ENCODE measurements around the gene KCTD5. TPM values are rescaled to one million over a fixed set of nuclear protein-coding genes. Genes with fewer than 3 reads are reported as not detected.
"Not testable (repeated sequence)": the region's sequence is repeated elsewhere in the genome, so short reads cannot be mapped to it uniquely, and the experiment has no call there.

Gene KCTD5
- total RNA-seq, 1 experiment from 2014 or later: 49.4 TPM

DNA sequence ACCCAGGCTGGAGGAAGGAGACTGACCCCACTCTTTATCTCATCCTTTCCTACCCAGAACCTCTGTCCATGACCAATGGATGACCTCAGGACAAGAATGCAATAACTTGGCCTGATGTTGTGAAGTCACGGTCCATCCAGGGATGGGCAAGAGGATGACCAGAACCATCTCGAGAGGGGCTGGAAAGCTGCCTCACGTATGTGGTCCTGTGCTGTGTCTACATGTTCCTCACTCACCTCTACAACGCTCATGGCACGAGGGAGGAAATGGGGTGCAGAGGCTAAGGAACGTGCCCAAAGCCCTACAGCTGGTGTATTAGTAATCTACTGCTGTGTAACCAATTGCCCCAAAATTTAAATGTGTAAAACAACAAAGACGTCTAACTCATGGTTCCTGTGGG is 7.3 kb upstream of the KCTD5 start:
- peaks cover 6% of the 10 kb centered on the region for H3K36me3 Mint-ChIP-seq (ENCODE audit: insufficient read depth, unreplicated experiment)
- H3K27ac Mint-ChIP-seq (ENCODE audit: low read depth, unreplicated experiment): no peak overlapping the region
- BruUV-seq (replicated peaks): no TSS peak
- no peak overlapping the region for H3K4me3 Mint-ChIP-seq (ENCODE audit: unreplicated experiment)
- ChIA-PET CTCF (interaction anchor here (0.6 to 0.7 kb wide), 3 partner anchors 79 to 433 kb away, joined by 3 read pairs; no protein-coding TSS in a partner anchor), POLR2A (interaction anchor here (0.5 kb wide), 1 partner anchor 347 kb away, joined by 3 read pairs; no protein-coding TSS in a partner anchor)
- DNase-seq (ENCODE audit: unreplicated experiment): no peak
- H3K4me1 Mint-ChIP-seq (ENCODE audit: insufficient read depth, unreplicated experiment): peaks cover 14% of the 10 kb centered on the region
- intact Hi-C loops (cut with micrococcal nuclease): no loop called here
- TF ChIP-seq, protein P1, sequence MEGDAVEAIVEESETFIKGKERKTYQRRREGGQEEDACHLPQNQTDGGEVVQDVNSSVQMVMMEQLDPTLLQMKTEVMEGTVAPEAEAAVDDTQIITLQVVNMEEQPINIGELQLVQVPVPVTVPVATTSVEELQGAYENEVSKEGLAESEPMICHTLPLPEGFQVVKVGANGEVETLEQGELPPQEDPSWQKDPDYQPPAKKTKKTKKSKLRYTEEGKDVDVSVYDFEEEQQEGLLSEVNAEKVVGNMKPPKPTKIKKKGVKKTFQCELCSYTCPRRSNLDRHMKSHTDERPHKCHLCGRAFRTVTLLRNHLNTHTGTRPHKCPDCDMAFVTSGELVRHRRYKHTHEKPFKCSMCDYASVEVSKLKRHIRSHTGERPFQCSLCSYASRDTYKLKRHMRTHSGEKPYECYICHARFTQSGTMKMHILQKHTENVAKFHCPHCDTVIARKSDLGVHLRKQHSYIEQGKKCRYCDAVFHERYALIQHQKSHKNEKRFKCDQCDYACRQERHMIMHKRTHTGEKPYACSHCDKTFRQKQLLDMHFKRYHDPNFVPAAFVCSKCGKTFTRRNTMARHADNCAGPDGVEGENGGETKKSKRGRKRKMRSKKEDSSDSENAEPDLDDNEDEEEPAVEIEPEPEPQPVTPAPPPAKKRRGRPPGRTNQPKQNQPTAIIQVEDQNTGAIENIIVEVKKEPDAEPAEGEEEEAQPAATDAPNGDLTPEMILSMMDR (IDR thresholded peaks at IDR 0.05; ENCODE audit: unreplicated experiment): no peak
- no peaks in the 10 kb centered on the region for H3K9me3 Mint-ChIP-seq (ENCODE audit: unreplicated experiment)
- H3K27me3 Mint-ChIP-seq (ENCODE audit: insufficient read depth, unreplicated experiment): no peaks in the 10 kb centered on the region

DNA sequence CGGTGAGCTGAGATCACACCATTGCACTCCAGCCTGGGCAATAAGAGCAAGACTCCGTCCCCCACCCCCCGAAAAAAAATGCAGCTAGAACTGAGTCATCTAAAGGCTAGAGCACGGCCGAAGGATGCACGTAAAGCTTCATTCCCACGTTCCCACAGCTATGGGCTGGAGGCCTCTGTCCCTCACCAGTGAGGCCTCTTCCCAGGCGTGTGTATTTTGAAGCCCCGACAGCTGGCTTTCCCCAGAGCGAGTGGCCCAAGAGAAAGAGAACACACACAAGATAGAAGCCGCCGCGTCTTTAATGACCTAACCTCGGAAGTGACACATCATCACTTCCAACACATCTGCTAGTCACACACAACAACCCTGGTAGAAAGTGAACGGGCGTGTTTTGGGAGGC is 6.6 kb upstream of the KCTD5 start:
- no peaks in the 10 kb centered on the region for H3K27me3 Mint-ChIP-seq (ENCODE audit: insufficient read depth, unreplicated experiment)
- DNase-seq (ENCODE audit: unreplicated experiment): peak; percentile 23
- no peaks in the 10 kb centered on the region for H3K9me3 Mint-ChIP-seq (ENCODE audit: unreplicated experiment)
- TF ChIP-seq, protein P1 (IDR thresholded peaks at IDR 0.05; ENCODE audit: unreplicated experiment): no peak
- CTCF ChIA-PET: interaction anchor here (0.6 kb wide), 1 partner anchor 173 kb away, joined by 5 read pairs; no protein-coding TSS in a partner anchor
- peaks cover 13% of the 10 kb centered on the region for H3K36me3 Mint-ChIP-seq (ENCODE audit: insufficient read depth, unreplicated experiment)
- peaks cover 8% of the 10 kb centered on the region for H3K4me1 Mint-ChIP-seq (ENCODE audit: insufficient read depth, unreplicated experiment)
- no peak overlapping the region for H3K4me3 Mint-ChIP-seq (ENCODE audit: unreplicated experiment)
- BruUV-seq (replicated peaks): no TSS peak
- H3K27ac Mint-ChIP-seq (ENCODE audit: low read depth, unreplicated experiment): no peak overlapping the region
- intact Hi-C loops (cut with micrococcal nuclease): no loop called here
- POLR2A ChIA-PET: interaction anchor here (1.0 kb wide), 1 partner anchor 78 kb away, joined by 3 read pairs; no protein-coding TSS in a partner anchor

DNA sequence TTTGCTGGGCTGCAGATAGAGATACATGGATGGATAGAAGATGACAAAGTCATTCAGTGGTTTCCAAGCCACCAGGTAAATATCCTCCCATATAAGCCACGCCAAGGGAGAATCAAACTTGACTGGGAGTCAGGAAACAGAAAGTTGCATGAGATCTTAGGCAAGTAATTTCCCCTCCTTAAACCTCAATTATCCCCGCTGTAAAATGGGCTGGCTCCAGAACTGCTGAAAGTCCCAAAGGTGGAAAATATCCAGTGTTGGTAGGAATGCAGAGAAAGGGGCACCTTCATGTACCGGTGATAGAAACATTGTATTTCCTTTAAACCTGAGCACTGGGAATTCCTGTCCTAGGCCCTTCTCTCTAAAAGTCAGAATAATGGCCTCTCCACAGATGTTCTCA is 5.4 kb upstream of the KCTD5 start:
- H3K27me3 Mint-ChIP-seq (ENCODE audit: insufficient read depth, unreplicated experiment); BruUV-seq (replicated peaks); H3K27ac Mint-ChIP-seq (ENCODE audit: low read depth, unreplicated experiment); H3K4me3 Mint-ChIP-seq (ENCODE audit: unreplicated experiment); H3K9me3 Mint-ChIP-seq (ENCODE audit: unreplicated experiment); CTCF ChIA-PET; DNase-seq (ENCODE audit: unreplicated experiment); intact Hi-C loops (cut with micrococcal nuclease); H3K4me1 Mint-ChIP-seq (ENCODE audit: insufficient read depth, unreplicated experiment); POLR2A ChIA-PET: not testable (repeated sequence)
- peaks cover 14% of the 10 kb centered on the region for H3K36me3 Mint-ChIP-seq (ENCODE audit: insufficient read depth, unreplicated experiment)

DNA sequence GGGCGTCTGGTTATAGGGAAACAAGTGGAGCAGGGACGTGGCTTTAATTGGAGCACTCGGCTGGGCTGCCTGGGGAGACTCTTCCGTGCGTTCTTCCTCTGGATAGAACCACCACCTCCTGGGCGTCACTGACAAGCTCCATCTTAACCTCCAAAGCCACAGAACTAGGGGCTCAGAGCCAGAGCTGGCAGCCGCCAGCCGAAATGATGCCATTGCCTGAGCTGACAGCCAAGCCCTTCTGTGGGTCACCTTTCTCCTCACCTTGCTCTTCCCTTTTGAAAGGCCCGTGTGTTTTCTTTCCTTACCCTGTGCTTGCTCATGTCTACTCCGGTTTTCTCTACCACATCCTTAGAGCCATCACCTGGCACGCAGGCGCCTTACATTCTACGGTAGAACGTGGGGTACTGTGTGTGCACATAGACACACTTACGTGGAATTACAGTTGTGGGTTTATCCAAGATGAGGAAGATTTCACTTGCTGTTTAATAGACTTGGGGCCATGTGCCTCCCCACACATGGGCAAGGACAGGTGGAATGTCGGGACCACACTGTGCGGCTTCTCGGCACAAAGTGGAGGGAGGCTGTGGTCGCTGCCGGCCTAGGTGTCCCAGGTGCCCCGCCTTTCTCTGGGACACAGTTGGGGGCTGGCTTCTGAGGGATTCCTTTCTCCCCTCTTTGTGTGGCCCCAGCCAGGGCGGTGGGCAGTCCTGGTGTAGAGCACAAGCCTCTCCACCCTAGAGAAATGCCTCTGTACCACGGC is 3.9 kb upstream of the KCTD5 start:
- peaks cover 14% of the 10 kb centered on the region for H3K36me3 Mint-ChIP-seq (ENCODE audit: insufficient read depth, unreplicated experiment)
- H3K27me3 Mint-ChIP-seq (ENCODE audit: insufficient read depth, unreplicated experiment); DNase-seq (ENCODE audit: unreplicated experiment); H3K27ac Mint-ChIP-seq (ENCODE audit: low read depth, unreplicated experiment); POLR2A ChIA-PET; intact Hi-C loops (cut with micrococcal nuclease); H3K9me3 Mint-ChIP-seq (ENCODE audit: unreplicated experiment); H3K4me3 Mint-ChIP-seq (ENCODE audit: unreplicated experiment); BruUV-seq (replicated peaks); H3K4me1 Mint-ChIP-seq (ENCODE audit: insufficient read depth, unreplicated experiment); CTCF ChIA-PET: not testable (repeated sequence)

DNA sequence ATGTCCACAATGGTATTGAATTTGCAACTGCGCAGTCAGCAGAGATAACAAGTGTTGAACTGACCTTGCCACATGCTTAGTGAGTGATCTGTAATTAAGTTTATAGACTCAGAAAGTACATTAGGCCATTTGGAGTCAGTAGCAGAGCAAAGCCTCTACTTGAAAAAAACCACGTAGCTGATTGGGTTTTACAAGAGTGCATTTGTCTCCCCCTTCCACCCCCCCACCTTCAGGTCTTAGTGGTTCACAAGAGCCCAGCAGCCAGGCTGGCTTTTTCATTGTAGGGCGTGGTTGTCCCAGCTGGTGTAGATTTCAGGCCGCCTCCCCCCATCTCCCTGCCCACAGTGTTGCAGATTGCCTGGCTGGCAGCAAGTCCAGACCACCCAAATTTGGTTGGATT is 2.4 kb upstream of the KCTD5 start:
- POLR2A ChIA-PET: interaction anchor here (0.7 kb wide), 1 partner anchor 18 kb away, joined by 3 read pairs; no protein-coding TSS in a partner anchor
- not testable (repeated sequence) for H3K27me3 Mint-ChIP-seq (ENCODE audit: insufficient read depth, unreplicated experiment)

DNA sequence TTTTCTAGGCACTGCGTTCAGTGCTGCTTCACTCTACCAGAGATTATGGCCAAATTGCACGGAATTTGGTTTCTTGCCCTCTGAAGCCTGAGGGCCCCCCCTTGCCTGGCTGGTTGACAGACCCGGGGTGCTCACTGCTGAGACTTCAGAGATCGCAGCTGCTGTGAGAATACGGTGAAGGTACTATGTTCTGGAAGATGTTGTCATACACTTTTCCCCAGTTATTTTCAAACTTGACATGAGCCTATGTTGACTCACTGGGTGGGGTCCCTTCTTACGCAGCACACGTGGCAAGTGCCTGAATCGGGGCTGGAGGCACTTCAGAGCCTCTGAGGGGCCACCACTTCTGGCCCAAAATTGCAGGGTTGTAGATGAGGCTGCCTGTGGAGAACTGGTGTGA is 2.0 kb upstream of the KCTD5 start:
- POLR2A ChIA-PET: interaction anchor here (0.7 to 2.9 kb wide), 2 partner anchors 18 to 73 kb away, joined by 3 to 24 read pairs; partner anchors contain the start of gene SRRM2
- H3K27me3 Mint-ChIP-seq (ENCODE audit: insufficient read depth, unreplicated experiment); H3K4me1 Mint-ChIP-seq (ENCODE audit: insufficient read depth, unreplicated experiment); H3K9me3 Mint-ChIP-seq (ENCODE audit: unreplicated experiment); CTCF ChIA-PET; intact Hi-C loops (cut with micrococcal nuclease); DNase-seq (ENCODE audit: unreplicated experiment); H3K27ac Mint-ChIP-seq (ENCODE audit: low read depth, unreplicated experiment); BruUV-seq (replicated peaks): not testable (repeated sequence)
- Mint-ChIP-seq H3K36me3 (ENCODE audit: insufficient read depth, unreplicated experiment) (peaks cover 14% of the 10 kb centered on the region), H3K4me3 (ENCODE audit: unreplicated experiment) (peak overlapping the region; percentile 38)

More for the DNA sequence above, 2.4 kb upstream of the KCTD5 start:
- H3K27ac Mint-ChIP-seq (ENCODE audit: low read depth, unreplicated experiment); CTCF ChIA-PET; H3K4me1 Mint-ChIP-seq (ENCODE audit: insufficient read depth, unreplicated experiment); BruUV-seq (replicated peaks); H3K9me3 Mint-ChIP-seq (ENCODE audit: unreplicated experiment); intact Hi-C loops (cut with micrococcal nuclease); DNase-seq (ENCODE audit: unreplicated experiment); H3K4me3 Mint-ChIP-seq (ENCODE audit: unreplicated experiment): not testable (repeated sequence)
- H3K36me3 Mint-ChIP-seq (ENCODE audit: insufficient read depth, unreplicated experiment): peaks cover 14% of the 10 kb centered on the region

DNA sequence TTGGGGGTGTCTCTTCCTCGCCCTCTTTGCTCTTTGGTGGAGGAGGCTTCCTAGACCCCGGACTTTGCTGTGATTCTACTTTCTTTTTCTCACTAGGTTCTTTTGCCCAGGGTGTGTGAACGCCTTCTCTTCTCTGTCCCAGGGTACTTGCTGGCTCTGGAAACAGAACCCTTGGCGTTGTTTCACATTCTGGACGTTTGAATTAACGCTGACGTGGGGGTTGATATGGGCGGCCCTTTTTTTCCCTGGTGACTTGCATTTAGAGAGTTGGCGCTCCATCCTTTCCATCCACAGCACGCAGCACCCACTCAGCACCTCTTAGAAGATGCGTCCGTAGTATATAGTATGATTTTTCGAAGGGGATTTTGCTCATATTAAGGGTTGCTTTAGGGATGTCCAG is 718 bp downstream of the KCTD5 start:
- intact Hi-C loops (cut with micrococcal nuclease); H3K9me3 Mint-ChIP-seq (ENCODE audit: unreplicated experiment); H3K36me3 Mint-ChIP-seq (ENCODE audit: insufficient read depth, unreplicated experiment); CTCF ChIA-PET; BruUV-seq (replicated peaks); H3K27me3 Mint-ChIP-seq (ENCODE audit: insufficient read depth, unreplicated experiment); H3K4me1 Mint-ChIP-seq (ENCODE audit: insufficient read depth, unreplicated experiment): not testable (repeated sequence)
- H3K4me3 Mint-ChIP-seq (ENCODE audit: unreplicated experiment): peak overlapping the region; percentile 96
- peak; percentile 7 for DNase-seq (ENCODE audit: unreplicated experiment)
- POLR2A ChIA-PET: interaction anchor here (1.0 to 2.9 kb wide), 9 partner anchors 10 to 244 kb away, joined by 3 to 24 read pairs (median 4); partner anchors contain the start of genes AMDHD2, ELOB and SRRM2
- peak overlapping the region; percentile 97 for H3K27ac Mint-ChIP-seq (ENCODE audit: low read depth, unreplicated experiment)

DNA sequence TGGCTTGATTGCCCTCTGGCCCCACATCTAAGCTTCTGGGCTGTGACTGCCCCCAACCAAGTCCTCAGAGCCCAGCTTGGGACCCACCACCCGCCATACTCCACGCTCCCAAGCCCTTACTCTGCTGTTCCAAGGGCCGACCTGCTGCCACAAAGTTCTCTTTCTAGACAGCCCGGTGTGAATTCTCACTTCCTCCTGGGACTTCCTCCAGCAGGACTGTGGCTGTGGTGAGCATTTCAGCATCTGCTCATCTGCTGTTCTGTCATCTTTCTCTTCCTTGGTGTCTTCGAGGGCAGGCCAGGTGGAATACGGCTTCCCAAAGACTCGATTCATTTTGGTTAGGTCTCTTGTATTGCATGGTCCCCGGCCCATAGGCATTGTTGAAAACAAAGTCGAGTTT is 3.8 kb downstream of the KCTD5 start:
- BruUV-seq (replicated peaks); POLR2A ChIA-PET; DNase-seq (ENCODE audit: unreplicated experiment); H3K27me3 Mint-ChIP-seq (ENCODE audit: insufficient read depth, unreplicated experiment); H3K27ac Mint-ChIP-seq (ENCODE audit: low read depth, unreplicated experiment); H3K36me3 Mint-ChIP-seq (ENCODE audit: insufficient read depth, unreplicated experiment); H3K9me3 Mint-ChIP-seq (ENCODE audit: unreplicated experiment); H3K4me3 Mint-ChIP-seq (ENCODE audit: unreplicated experiment); intact Hi-C loops (cut with micrococcal nuclease); H3K4me1 Mint-ChIP-seq (ENCODE audit: insufficient read depth, unreplicated experiment); CTCF ChIA-PET: not testable (repeated sequence)
